Caki2 (cell line): ENCODE data around the gene HGF. TPM values are rescaled to one million over a fixed set of nuclear protein-coding genes. Genes with fewer than 3 reads are reported as not detected.

Experiments
- DNase-seq: peaks from one replicate; pipeline ENCODE4 v3.0.0-alpha.2; 2015; ENCODE audit warnings: low read depth
- in situ Hi-C: cut with HindIII; loops from 2 replicates; pipeline ENCODE4 v1.10.0; 2016; ENCODE audit warnings: low sequenced_read_pairs, low pct_unique_long_range_greater_than_20kb, mixed read lengths
- total RNA-seq: library from RNA; depleted of rRNA; stranded (reverse); fragments of >200 nt; shearing (Covaris generic); gene quantifications from 2 replicates; pipeline ENCODE4 v1.2.3, GENCODE V29; 2014; ENCODE audit warnings: low replicate concordance

Gene HGF
- total RNA-seq, 1 experiment from 2014 or later: not detected

GRCh38 chr7:81779706-81780105, 9.9 kb upstream of the HGF start:
- in situ Hi-C loops: no loop called here
- no peak for DNase-seq

GRCh38 chr7:81777697-81778096, 7.8 kb upstream of the HGF start:
- no peak for DNase-seq
- in situ Hi-C loops: no loop called here

- in situ Hi-C loops: no loop called here
- no peak for DNase-seq
Observed at GRCh38 chr7:81776948-81777630, 7.2 kb upstream of the HGF start.

- in situ Hi-C loops: no loop called here
- DNase-seq: no peak
Observed at GRCh38 chr7:81776161-81776560, 6.3 kb upstream of the HGF start.

DNA sequence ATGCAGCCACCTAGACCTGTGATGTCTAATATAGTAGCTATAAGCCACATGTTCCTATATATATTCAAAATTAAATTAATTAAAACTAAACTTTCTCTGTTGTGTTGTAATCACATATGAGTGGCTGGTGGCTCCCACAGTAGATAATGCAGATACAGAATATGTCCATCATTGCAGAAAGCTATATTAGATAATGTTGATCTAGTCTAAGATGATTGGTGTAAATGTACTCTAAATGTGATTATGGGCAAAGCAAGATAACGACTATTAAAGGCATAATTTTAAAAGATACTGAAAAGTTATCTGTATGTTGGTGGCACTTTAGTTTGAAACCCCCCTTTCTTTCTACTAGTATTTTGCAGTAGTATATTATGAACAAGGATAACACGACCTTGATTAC, 5.7 kb upstream of the HGF start:
- DNase-seq: no peak
- in situ Hi-C loops: no loop called here

DNA sequence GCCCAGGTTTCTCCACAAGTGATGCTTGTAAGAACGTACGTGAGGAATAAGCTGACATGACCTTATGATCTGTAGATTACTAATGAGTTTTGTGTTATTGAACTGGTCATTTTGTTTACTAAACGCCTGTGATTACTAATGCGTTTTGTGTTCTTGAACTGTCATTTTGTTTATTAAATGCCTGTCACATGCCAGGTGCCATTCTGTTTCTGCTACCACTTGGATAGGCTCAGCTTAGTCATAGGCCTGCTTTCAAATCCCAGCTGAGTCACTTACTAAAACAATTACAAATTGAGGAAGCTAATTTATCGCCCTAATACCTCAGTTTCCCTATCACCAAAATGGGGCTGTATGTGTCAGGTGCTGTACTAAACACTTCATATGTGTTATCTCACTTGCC, 4.7 kb upstream of the HGF start:
- DNase-seq: no peak
- in situ Hi-C loops: no loop called here

GRCh38 chr7:81770728-81771223, 929 bp upstream of the HGF start:
- in situ Hi-C loops: no loop called here
- no peak for DNase-seq

GRCh38 chr7:81768951-81769778, 682 bp downstream of the HGF start:
- in situ Hi-C loops: no loop called here
- DNase-seq: no peak

GRCh38 chr7:81767926-81768325, 1.9 kb downstream of the HGF start:
- DNase-seq: no peak
- in situ Hi-C loops: no loop called here

GRCh38 chr7:81761821-81762220, 8.0 kb downstream of the HGF start:
- in situ Hi-C loops: no loop called here
- no peak for DNase-seq

GRCh38 chr7:81761031-81761430, 8.8 kb downstream of the HGF start:
- DNase-seq: no peak
- in situ Hi-C loops: no loop called here

DNA sequence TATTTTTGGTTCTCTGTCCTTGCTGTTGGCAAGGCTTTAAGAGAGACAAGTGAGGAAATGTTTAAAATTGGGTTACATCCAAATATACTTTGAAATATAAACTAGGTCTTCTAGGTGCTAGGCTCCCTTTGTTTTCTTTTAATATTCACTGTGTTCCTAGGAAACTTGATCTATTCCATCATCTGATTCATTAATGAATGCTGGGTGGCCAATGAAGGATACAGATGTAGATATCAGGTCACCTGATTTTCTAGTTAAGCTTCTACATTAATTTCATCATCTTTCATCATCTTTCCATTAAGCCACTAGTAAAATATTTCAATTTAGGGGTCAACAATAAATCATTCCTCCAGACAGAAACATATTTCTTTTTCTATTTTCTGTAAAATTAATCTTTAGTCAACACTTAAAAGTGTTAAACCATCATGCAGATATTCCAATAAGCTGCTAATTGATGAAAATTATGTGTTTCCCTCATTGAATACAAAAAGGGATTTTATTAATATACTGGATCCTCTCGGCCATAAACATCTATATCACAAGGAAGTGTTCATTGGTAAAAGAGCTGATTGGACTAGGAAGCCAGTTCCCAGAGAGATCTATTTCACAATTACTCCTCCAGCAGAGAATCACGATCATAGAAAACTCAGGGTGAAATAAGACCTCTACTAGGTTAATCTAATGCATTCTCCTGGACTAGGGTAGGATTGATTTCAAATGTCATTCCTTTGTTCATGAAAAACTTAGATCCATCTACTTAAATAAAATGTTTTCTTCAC, 14.7 kb downstream of the HGF start:
- DNase-seq: no peak
- in situ Hi-C loops: no loop called here

GRCh38 chr7:81753392-81753791, 16.5 kb downstream of the HGF start:
- in situ Hi-C loops: no loop called here
- no peak for DNase-seq

GRCh38 chr7:81752318-81752714, 17.5 kb downstream of the HGF start:
- in situ Hi-C loops: no loop called here
- DNase-seq: no peak

- in situ Hi-C loops: no loop called here
- no peak for DNase-seq
Observed at GRCh38 chr7:81751619-81752317, 18.1 kb downstream of the HGF start.

DNA sequence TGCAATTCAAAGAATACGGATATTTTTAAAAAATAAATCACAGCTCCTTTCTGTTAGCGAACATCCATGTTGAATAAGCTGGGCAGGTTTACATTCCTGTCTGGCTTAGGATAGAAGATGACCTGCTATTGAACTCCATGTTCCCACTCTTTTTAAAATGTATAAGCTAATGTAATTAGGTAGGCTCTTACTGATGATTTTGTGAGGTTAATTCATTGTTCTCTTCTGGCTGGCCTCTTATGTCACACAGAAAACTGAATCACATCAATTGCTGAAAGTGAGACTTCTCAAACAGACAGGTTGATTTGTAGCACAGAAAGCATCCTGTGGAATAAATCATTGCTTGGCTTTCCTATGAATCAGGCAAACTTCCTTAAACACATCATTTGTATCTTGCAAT, 24.2 kb downstream of the HGF start:
- no peak for DNase-seq

DNA sequence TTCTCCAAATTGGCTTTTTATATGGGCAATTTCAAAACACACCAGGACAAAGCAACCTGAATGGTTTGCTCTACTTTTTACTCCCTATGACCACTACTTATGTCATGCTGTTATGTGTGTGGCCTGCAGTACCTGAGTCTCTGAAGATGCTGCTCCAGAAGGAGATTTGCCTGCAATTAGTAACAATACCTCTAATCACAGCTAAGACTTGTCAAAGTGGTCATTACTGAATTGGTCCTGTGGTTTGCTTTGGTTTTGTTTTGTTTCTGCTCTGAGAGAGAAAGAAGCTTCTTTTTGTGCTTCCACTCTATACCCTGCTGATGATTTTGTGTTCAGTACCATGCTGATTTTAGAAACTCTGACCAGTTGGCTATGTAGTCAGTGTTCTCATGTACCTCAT, 25.5 kb downstream of the HGF start:
- in situ Hi-C loops: no loop called here
- DNase-seq: no peak

More for the DNA sequence above, 24.2 kb downstream of the HGF start:
- in situ Hi-C loops: no loop called here

DNA sequence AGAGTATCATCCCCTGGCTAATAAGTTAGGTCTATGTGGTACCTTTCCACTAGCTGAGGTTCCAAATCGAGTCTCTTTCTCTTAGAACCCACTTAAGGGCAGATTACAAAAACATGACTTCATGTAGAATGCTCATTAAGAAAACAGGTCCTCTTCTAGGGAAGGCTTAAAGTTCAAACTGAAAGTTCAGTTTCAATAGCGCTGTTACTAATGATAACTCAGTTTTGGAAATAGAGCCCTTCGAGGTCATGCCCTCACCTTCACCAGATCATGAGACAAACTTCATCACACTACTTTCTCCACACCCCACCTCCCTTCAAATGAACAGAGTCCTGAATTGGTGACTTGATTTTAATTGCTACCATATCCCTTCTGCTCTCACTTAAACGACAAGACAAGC, 26.2 kb downstream of the HGF start:
- in situ Hi-C loops: no loop called here
- DNase-seq: no peak
